IMR-90 (cell line): ENCODE data around the gene HIGD2A.

Experiments
- CEBPB ChIP-seq: IDR thresholded peaks from 2 replicates; pipeline ENCODE4 v1.6.1; 2012; ENCODE audit warnings: low read depth, low read length, improper control_type of control experiment
- MAFK ChIP-seq: IDR thresholded peaks from 2 replicates; pipeline ENCODE4 v1.6.1; 2012; ENCODE audit warnings: low read depth, low read length, improper control_type of control experiment
- POLR2A ChIP-seq: IDR thresholded peaks from 2 replicates; pipeline ENCODE4 v1.6.1; 2012; ENCODE audit warnings: mild to moderate bottlenecking, low read depth, low read length
- TF ChIP-seq, protein P1 (sequence below): fragments of 150-350 bp; IDR thresholded peaks from 2 replicates; pipeline ENCODE4 v1.6.1; 2017; ENCODE audit warnings: mild to moderate bottlenecking, antibody characterized with exemption, low read length, low read depth
- TF ChIP-seq, protein P2 (sequence below): conservative IDR thresholded peaks from 2 replicates; pipeline ENCODE4 v1.5.1; 2012; ENCODE audit warnings: mild to moderate bottlenecking, low read depth, low read length, improper control_type of control experiment
- TF ChIP-seq, protein P3 (sequence below): fragments of 150-350 bp; IDR thresholded peaks from 2 replicates; pipeline ENCODE4 v1.6.1; 2016; ENCODE audit warnings: low read depth, mild to moderate bottlenecking, low read length, moderate library complexity, borderline replicate concordance

DNA sequence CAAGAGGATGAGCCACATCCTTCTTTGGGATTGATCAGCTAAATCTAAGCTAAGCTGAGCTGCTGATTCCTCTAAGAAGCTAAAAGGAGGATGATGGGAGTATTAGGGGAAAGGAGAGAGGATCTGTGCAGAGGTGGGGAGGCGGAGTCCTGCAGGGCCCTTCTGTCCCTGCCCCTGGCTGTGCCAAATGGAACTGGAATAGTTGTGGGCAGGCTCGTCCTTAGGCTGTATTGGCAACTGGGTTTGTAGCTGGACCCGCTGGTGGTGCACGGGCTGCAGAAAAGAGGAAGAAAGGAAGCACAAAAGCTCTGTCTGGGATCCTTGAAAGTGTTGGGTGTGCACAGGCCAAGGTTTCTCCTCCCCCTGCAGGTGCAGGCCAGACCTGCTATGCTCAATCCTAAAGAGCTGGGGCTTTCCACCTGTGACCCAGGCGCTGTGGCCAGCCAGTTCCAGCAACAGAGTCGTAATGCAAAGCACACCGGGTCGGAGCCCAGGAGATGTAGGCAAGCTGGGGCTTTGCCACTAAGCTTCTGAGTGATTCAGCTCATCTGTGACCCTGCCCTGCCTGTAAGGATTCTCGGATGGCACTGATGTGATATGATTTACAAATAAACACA, 18.0 kb downstream of the HIGD2A start:
- TF ChIP-seq, protein P1, sequence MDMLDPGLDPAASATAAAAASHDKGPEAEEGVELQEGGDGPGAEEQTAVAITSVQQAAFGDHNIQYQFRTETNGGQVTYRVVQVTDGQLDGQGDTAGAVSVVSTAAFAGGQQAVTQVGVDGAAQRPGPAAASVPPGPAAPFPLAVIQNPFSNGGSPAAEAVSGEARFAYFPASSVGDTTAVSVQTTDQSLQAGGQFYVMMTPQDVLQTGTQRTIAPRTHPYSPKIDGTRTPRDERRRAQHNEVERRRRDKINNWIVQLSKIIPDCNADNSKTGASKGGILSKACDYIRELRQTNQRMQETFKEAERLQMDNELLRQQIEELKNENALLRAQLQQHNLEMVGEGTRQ: no peak
- TF ChIP-seq, protein P2, sequence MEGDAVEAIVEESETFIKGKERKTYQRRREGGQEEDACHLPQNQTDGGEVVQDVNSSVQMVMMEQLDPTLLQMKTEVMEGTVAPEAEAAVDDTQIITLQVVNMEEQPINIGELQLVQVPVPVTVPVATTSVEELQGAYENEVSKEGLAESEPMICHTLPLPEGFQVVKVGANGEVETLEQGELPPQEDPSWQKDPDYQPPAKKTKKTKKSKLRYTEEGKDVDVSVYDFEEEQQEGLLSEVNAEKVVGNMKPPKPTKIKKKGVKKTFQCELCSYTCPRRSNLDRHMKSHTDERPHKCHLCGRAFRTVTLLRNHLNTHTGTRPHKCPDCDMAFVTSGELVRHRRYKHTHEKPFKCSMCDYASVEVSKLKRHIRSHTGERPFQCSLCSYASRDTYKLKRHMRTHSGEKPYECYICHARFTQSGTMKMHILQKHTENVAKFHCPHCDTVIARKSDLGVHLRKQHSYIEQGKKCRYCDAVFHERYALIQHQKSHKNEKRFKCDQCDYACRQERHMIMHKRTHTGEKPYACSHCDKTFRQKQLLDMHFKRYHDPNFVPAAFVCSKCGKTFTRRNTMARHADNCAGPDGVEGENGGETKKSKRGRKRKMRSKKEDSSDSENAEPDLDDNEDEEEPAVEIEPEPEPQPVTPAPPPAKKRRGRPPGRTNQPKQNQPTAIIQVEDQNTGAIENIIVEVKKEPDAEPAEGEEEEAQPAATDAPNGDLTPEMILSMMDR: no peak
- TF ChIP-seq POLR2A (no peak), CEBPB (no peak), MAFK (no peak)
- TF ChIP-seq, protein P3, sequence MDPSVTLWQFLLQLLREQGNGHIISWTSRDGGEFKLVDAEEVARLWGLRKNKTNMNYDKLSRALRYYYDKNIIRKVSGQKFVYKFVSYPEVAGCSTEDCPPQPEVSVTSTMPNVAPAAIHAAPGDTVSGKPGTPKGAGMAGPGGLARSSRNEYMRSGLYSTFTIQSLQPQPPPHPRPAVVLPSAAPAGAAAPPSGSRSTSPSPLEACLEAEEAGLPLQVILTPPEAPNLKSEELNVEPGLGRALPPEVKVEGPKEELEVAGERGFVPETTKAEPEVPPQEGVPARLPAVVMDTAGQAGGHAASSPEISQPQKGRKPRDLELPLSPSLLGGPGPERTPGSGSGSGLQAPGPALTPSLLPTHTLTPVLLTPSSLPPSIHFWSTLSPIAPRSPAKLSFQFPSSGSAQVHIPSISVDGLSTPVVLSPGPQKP: no peak
